HG03460 (cell line): ENCODE data around the gene DFFA.
A peak's percentile ranks its signal among the peaks of the same experiment; 100 is the strongest.
"Not testable (repeated sequence)": the region's sequence is repeated elsewhere in the genome, so short reads cannot be mapped to it uniquely, and the experiment has no call there.

ENCODE experiments used
- ATAC-seq: cut with Tn5 transposase; IDR thresholded peaks from one replicate; pipeline ENCODE4 v1.9.1; 2021; ENCODE audit not compliant: unreplicated experiment

DFFA gene

GRCh38 chr1:10506046-10506676 is 33.8 kb upstream of the DFFA start:
- ATAC-seq = not testable (repeated sequence)

- no peak for ATAC-seq
These were observed 31.9 kb upstream of the DFFA start for GRCh38 chr1:10504249-10504648.

GRCh38 chr1:10502206-10502605 is 29.9 kb upstream of the DFFA start:
- no peak for ATAC-seq

GRCh38 chr1:10498231-10498630 is 25.9 kb upstream of the DFFA start:
- ATAC-seq = no peak

- no peak for ATAC-seq
These were observed 24.8 kb upstream of the DFFA start for GRCh38 chr1:10497109-10497508.

GRCh38 chr1:10495952-10496351 is 23.6 kb upstream of the DFFA start:
- ATAC-seq = no peak

- no peak for ATAC-seq
These were observed 23.1 kb upstream of the DFFA start for GRCh38 chr1:10495475-10495817.

GRCh38 chr1:10494754-10495474 is 22.6 kb upstream of the DFFA start:
- ATAC-seq = peak; percentile 68

- no peak for ATAC-seq
These were observed 22.1 kb upstream of the DFFA start for GRCh38 chr1:10494418-10494753.

- no peak for ATAC-seq
These were observed 18.1 kb upstream of the DFFA start for GRCh38 chr1:10490286-10490970.

- no peak for ATAC-seq
These were observed 17.1 kb upstream of the DFFA start for GRCh38 chr1:10489291-10490055.

- ATAC-seq = no peak
These were observed 12.2 kb upstream of the DFFA start for GRCh38 chr1:10484521-10484920.

- ATAC-seq = no peak
These were observed 8.3 kb upstream of the DFFA start for GRCh38 chr1:10480614-10481013.

- ATAC-seq = no peak
These were observed 7.0 kb upstream of the DFFA start for GRCh38 chr1:10479296-10479695.

- ATAC-seq = no peak
These were observed 3.2 kb upstream of the DFFA start for GRCh38 chr1:10475510-10475909.

GRCh38 chr1:10474613-10475507 is 2.5 kb upstream of the DFFA start, which contains the start of gene PEX14:
TSS of gene PEX14 (plus strand) at chr1:10474950. CDS start at chr1:10474967, 17 bp downstream.
- peak; percentile 61 for ATAC-seq

GRCh38 chr1:10474309-10474612 is 1.9 kb upstream of the DFFA start:
- not testable (repeated sequence) for ATAC-seq

- no peak for ATAC-seq
These were observed 926 bp upstream of the DFFA start for GRCh38 chr1:10473145-10473765.

- ATAC-seq = no peak
These were observed 714 bp downstream of the DFFA start for GRCh38 chr1:10471411-10472219.
